ENCODE measurements around the gene LSM14B.

DNA sequence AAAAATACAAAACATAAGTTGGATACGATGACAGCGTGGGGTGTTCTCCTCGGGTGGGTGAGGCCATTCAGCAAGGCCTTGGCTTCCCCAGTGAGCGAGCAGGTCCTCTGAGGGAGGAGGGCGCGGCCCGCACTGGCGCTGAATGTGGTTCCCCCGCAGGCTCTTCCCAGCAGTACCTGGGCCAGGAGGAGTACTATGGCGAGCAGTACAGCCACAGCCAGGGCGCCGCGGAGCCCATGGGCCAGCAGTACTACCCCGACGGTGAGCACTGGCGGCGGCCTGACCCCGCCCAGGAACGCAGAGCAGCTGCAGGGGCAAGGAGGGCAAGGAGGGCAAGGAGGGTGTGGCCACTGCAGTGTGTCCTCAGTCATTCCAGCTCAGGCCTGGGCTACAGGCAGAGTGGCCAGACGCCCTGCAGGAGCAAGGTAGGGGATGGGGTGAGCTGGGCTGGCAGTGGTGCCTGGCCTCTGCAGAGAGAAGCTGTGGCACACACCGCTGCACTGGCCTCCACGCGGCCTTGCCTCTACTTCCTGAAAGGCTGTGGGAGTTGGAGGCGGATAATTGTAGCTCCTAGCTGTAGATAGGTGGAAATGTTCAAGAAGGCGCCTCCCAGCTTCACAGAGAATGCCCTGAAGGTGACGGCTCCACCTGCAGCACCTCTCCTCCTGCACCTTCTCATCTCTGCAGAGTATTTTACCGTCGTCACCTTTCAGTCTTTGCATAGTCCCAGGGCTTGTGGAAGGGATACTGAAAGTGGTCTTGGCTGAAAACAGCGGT is 41.9 kb downstream of the LSM14B start:
- TF ChIP-seq, protein P1, sequence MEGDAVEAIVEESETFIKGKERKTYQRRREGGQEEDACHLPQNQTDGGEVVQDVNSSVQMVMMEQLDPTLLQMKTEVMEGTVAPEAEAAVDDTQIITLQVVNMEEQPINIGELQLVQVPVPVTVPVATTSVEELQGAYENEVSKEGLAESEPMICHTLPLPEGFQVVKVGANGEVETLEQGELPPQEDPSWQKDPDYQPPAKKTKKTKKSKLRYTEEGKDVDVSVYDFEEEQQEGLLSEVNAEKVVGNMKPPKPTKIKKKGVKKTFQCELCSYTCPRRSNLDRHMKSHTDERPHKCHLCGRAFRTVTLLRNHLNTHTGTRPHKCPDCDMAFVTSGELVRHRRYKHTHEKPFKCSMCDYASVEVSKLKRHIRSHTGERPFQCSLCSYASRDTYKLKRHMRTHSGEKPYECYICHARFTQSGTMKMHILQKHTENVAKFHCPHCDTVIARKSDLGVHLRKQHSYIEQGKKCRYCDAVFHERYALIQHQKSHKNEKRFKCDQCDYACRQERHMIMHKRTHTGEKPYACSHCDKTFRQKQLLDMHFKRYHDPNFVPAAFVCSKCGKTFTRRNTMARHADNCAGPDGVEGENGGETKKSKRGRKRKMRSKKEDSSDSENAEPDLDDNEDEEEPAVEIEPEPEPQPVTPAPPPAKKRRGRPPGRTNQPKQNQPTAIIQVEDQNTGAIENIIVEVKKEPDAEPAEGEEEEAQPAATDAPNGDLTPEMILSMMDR (conservative IDR thresholded peaks at IDR 0.05; ENCODE audit: low read depth, low read length) = no peak
- no peak for TF ChIP-seq EZH2 (IDR thresholded peaks at IDR 0.05; ENCODE audit: borderline replicate concordance, low read depth, low read length, poor library complexity, severe bottlenecking)
